Stimulated activated CD4-positive, alpha-beta T cell treated with anti-CD3 and anti-CD28 coated beads, Interleukin-12 subunit alpha, Interleukin-12 subunit beta, amount 100 ng/mL, for 48 hours (primary cell): ENCODE results near the gene SPIN3.
A peak's percentile ranks its signal among the peaks of the same experiment; 100 is the strongest.
"Not testable (repeated sequence)": the region's sequence is repeated elsewhere in the genome, so short reads cannot be mapped to it uniquely, and the experiment has no call there.

Experiments
- DNase-seq, 3 donors: peaks; one replicate each; pipeline ENCODE4 v3.0.0-alpha.2; 2020; ENCODE audit warnings: low read depth in 2 of 3, low spot score in 1 of 3

Gene SPIN3

GRCh38 chrX:56995271-56995994 is at the start of gene SPIN3:
Gene SPIN3 (minus strand): TSS chrX:56995541. CDS start chrX:56994947, 594 bp downstream.
- peak; percentile 56 to 65 (median 61) for DNase-seq

- no peak for DNase-seq
These were observed 48.9 kb upstream of the SPIN3 start for GRCh38 chrX:57044245-57044644.

DNA sequence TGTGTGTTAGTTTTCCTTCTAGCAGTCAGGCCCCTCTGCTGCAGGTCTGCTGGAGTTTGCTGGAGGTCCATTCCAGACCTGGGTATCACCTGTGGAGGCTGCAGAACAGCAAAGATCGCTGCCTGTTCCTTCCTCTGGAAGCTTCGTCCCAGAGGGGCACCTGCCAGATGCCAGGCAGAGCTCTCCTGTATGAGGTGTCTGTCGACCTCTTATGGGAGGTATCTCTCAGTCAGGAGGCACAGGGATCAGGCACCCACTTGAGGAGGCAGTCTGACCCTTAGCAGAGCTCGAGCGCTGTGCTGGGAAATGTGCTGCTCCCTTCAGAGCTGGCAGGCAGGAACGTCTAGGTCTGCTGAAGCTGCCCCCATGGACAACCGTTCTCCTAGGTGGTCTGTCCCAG is 41.9 kb upstream of the SPIN3 start:
- not testable (repeated sequence) for DNase-seq

DNA sequence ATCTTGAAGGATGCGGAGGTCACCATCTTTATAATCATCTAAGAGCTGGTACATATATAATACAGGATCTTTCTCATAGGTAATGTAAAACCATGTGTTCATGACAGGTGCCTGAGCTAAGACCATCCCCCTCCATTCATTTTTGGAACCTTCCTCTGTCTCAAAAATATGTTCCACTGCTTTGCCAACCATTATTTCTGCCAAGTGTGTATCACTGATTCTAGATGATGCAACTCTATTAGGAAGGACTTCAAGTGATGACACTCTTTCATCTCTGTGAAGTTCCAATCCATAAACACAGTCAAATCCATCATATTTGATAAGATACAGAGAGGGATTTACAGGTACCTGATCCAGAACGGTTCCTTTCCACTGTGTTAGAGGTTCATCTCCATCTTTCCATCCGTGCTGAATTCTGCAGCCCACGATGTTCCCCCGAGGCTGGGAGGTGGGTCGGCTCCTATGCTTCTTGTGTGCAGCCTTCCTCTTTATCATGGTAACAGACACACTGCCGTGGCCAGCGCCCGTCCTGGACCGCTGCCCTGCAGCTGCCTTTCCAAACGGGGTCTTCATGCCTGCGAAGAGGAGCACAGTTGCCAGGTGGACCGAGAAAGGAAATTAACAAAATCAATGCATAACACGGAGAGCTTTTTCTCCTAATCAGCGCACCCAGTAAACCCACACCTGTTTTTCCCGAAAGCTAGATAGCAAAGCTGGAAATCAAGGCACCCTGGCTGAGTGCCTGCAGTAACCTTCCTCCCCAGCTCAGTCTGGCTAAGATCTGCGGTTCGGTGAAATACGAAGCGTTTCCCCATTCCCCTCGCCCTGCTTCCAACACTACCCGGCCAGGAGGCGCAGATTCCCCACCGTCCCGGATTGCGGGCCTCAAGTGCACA is 718 bp downstream of the SPIN3 start:
- no peak for DNase-seq

DNA sequence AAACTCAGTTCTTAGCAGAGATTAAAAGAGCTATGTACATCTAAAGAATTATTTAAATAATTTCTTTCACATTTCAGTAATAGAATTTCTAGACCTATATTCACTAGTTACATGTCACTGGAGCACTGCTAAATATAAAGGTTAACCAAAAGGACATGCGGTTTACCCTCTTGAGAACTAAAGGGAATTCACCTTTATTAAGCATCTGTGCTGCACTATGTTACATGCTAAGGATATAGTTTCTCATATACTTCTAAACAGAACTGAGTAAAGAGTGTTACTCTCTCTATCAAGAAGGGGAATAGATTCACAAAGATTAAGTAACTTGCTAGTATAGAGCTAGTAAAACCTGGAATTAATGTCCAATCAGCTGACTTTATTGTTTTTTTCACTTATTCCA is 7.6 kb downstream of the SPIN3 start:
- DNase-seq: no peak

DNA sequence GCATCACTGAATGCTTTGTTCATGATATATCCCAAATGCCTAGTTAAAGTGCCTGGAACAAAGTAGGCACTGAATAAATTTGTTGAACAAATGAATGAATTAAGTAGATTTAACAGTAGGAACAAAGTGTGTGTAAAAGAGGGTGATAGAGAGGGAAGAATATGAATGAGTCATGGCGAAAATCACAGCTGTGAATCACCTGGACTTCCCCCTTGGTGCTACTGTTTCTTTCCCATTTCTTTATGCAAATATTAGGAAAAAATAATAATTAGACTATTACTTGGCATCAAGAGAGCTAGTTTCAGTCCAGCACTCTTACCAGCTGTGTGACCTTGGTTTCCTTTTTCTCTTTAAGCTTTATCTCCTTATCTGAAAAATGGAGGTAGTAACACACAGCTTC is 9.2 kb downstream of the SPIN3 start:
- DNase-seq: no peak

GRCh38 chrX:56978172-56978571 is 17.2 kb downstream of the SPIN3 start:
- DNase-seq: peak in 1 of 3 donors; percentile 57

DNA sequence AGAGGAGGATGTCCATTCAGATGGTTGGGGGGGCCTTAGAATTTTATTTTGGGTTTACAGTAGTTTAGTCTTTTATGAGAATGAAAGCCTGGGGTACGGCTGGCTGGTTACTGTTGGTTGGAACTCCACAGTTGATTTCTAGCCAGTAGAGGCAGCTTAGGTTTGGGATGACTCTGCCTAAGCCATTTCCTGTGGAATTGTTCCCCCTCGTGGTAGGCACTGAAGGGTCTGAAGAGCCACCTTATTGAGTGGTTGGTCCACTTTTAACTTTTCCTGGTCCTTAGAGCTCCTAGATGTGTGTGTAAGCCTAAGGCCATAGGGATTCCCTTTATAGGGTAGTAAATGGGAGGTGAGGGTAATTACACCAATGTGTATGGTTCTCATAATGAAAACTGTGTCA is 19.7 kb downstream of the SPIN3 start:
- DNase-seq: no peak

DNA sequence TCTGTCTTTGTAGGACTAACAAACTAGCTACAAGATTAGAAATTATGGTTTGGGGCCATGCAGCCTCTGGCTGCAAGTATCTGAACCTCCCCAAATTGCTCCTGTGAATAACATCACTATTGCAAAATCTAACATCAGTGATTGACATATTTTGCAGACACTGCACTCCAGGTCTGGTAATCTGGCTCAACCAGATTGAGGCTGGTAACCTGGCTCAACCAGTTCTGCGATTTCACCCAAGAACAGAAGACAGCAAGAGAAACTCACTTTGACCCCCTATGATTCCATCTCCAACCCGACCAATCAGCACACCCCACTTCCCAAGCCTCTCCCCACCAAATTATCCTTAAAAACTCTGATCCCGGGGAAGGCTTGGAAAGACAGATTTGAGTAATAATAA is 20.9 kb downstream of the SPIN3 start:
- DNase-seq: no peak

GRCh38 chrX:56969559-56969958 is 25.8 kb downstream of the SPIN3 start:
- no peak for DNase-seq

DNA sequence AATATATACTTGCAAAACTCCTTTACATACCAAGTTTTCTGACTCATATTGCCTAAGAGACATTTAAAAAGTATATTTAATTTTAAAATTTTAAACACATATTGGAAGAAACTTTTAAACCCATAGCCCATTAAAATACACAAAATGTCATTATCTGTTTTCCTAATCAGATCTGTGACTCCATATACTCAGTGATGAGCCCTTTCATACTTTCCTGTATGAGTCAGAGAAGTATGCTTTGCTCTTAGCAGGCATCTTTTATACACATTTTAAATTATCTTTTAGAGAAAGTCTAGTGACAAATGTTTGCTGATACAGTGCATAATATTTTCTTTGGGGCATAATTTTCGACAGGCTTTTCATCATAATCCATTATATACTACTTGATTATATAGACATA is 26.4 kb downstream of the SPIN3 start:
- DNase-seq: no peak

GRCh38 chrX:56963377-56963776 is 32.0 kb downstream of the SPIN3 start:
- DNase-seq: no peak

DNA sequence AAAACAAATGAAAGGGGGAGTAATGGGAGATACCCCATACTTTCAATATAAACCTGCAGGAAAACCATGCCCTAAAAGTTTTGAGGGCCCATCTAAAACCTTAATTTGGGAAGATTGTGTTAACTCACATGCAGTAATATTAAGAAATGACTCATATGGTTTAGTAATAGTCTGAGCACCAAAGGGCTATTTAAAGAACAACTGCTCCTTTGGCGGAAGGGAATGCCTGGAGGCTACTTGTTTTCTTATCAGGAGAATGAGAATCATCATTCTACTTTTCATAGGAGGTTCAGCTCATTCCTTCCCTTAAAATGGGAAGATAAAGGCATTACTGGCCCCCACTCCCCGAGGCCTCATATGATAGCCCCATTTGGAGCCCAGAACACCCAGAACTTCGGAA is 47.6 kb downstream of the SPIN3 start:
- no peak for DNase-seq

DNA sequence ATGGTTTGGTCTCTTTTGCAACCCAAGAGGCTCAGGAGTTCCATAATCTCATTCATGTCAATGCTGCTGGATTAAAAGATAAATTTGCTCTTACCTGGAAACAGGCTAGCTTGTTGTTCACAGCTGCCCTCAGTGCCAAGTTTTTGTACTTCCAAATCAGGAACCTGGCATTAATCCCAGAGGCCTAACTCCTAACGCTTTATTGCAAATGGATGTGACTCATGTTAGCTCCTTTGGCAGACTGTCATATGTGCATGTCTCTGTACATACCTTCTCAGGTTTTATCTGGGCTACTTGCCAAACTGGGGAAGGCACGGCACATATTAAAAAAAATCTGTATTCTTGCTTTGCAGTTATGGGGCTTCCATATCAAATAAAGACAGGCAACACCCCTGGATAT is 49.1 kb downstream of the SPIN3 start:
- DNase-seq: not testable (repeated sequence)

- DNase-seq: not testable (repeated sequence)
These were observed 50.1 kb downstream of the SPIN3 start for GRCh38 chrX:56945226-56945625.

- DNase-seq: no peak
These were observed 52.1 kb downstream of the SPIN3 start for GRCh38 chrX:56943264-56943663.
